Endothelial cell of umbilical vein (primary cell): Measurements from ENCODE around the gene PGRMC1. TPM values are rescaled to one million over a fixed set of nuclear protein-coding genes. Genes with fewer than 3 reads are reported as not detected.

Source experiments
- BruUV-seq: library from RNA; stranded (reverse); fragments of 400-500 nt; replicated peaks from 2 replicates; lab custom pipeline; 2021; lab: Mats Ljungman, UMichigan
- CTCF ChIA-PET: fragments of 300-600, 350-600 bp; sonication (Branson Sonifier 250); formaldehyde crosslinking; loops from one replicate; lab custom pipeline; 2021; ENCODE audit warnings: antibody characterized with exemption, inconsistent platforms; lab: Charles Lee
- POLR2A ChIA-PET: fragments of 300-600, 350-600 bp; sonication (Branson Sonifier 250); formaldehyde crosslinking; loops from one replicate; lab custom pipeline; 2021; ENCODE audit warnings: antibody characterized with exemption, inconsistent platforms; lab: Charles Lee
- DNase-seq: peaks from one replicate; pipeline ENCODE4 v3.0.0-alpha.2; 2011; ENCODE audit warnings: low read depth, low spot score
- FAIRE-seq: peaks from 2 replicates; lab custom pipeline; 2011; peaks lifted over from hg19 to GRCh38; lab: Jason Lieb, UNC
- H2AFZ ChIP-seq: 2 replicates; pipeline ENCODE4 v1.6.0; 2012; ENCODE audit warnings: low read depth, low read length, control low read depth, inconsistent platforms
- H3K27ac ChIP-seq: 2 replicates; pipeline ENCODE4 v1.5.1; 2011; ENCODE audit warnings: low read depth, mild to moderate bottlenecking, control low read depth, low read length, moderate library complexity; ENCODE audit not compliant: insufficient read depth
- H3K27me3 ChIP-seq, 2 experiments: 2 replicates each; pipeline versions ENCODE4 v1.6.0 to v1.6.1; 2011; ENCODE audit warnings: low read length in 2 of 2, mixed read lengths in 1 of 2; ENCODE audit not compliant: control insufficient read depth in 2 of 2, insufficient read depth in 2 of 2
- H3K36me3 ChIP-seq, 2 experiments: 2 replicates in 1 of 2; 3 replicates in 1 of 2; pipeline ENCODE4 v1.5.1; 2011; ENCODE audit warnings: low read length in 2 of 2, mild to moderate bottlenecking in 1 of 2, moderate library complexity in 1 of 2; ENCODE audit not compliant: control insufficient read depth in 2 of 2, insufficient read depth in 2 of 2; ENCODE audit errors: extremely low read depth in 1 of 2
- H3K4me1 ChIP-seq: 3 replicates; pipeline ENCODE4 v1.5.1; 2011; ENCODE audit warnings: mild to moderate bottlenecking, low read length; ENCODE audit not compliant: control insufficient read depth, insufficient read depth; ENCODE audit errors: extremely low read depth
- H3K4me2 ChIP-seq: 2 replicates; pipeline ENCODE4 v1.6.1; 2011; ENCODE audit warnings: low read length, control low read depth, mixed read lengths; ENCODE audit not compliant: insufficient read depth
- H3K4me3 ChIP-seq, 3 experiments: fragments of 200-600 bp in 1 of 3; sonication (generic), shearing (Covaris generic) in 1 of 3; replicated peaks in 1 of 3; 2 replicates each; pipeline ENCODE4 v1.5.1; 2011 to 2016; ENCODE audit warnings: control low read depth in 3 of 3, low read length in 3 of 3, mild to moderate bottlenecking in 2 of 3, inconsistent platforms in 1 of 3, low read depth in 1 of 3, moderate library complexity in 1 of 3; ENCODE audit not compliant: insufficient read depth in 1 of 3
- H3K79me2 ChIP-seq: 2 replicates; pipeline ENCODE4 v1.6.0; 2012; ENCODE audit warnings: low read length, inconsistent platforms; ENCODE audit not compliant: control insufficient read depth, insufficient read depth
- H3K9ac ChIP-seq: replicated peaks from 2 replicates; pipeline ENCODE3; 2011; ENCODE audit warnings: low read length, control low read depth; ENCODE audit not compliant: insufficient read depth; ENCODE audit errors: extremely low read depth
- H3K9me1 ChIP-seq: replicated peaks from 3 replicates; pipeline ENCODE4 v1.6.0; 2011; ENCODE audit warnings: mild to moderate bottlenecking, low read length; ENCODE audit not compliant: control insufficient read depth, insufficient read depth; ENCODE audit errors: extremely low read depth
- H3K9me3 ChIP-seq: replicated peaks from 2 replicates; pipeline ENCODE4 v1.5.1; 2012; ENCODE audit warnings: low read length, inconsistent platforms; ENCODE audit not compliant: control insufficient read depth, insufficient read depth
- H4K20me1 ChIP-seq: replicated peaks from 2 replicates; pipeline ENCODE3; 2011; ENCODE audit warnings: mild to moderate bottlenecking, low read length; ENCODE audit not compliant: control insufficient read depth, insufficient read depth; ENCODE audit errors: extremely low read depth
- CTCF ChIP-seq, 2 donors: IDR thresholded peaks; 1 replicate in 1 of 2; 2 replicates in 1 of 2; pipeline ENCODE4 v1.5.1; 2011; ENCODE audit warnings: low read length in 2 of 2, mild to moderate bottlenecking in 2 of 2, moderate library complexity in 2 of 2, control low read depth in 1 of 2, inconsistent platforms in 1 of 2, low read depth in 1 of 2; ENCODE audit not compliant: insufficient read depth in 1 of 2; ENCODE audit errors: extremely low read depth in 1 of 2
- EZH2 ChIP-seq: IDR thresholded peaks from 2 replicates; pipeline ENCODE4 v1.6.1; 2012; ENCODE audit warnings: borderline replicate concordance, low read depth, mild to moderate bottlenecking, moderate library complexity, low read length, inconsistent platforms; ENCODE audit not compliant: severe bottlenecking
- FOS ChIP-seq: IDR thresholded peaks from 2 replicates; pipeline ENCODE4 v1.6.1; 2011; ENCODE audit warnings: mild to moderate bottlenecking, low read length, moderate library complexity, borderline replicate concordance; ENCODE audit not compliant: insufficient read depth
- GATA2 ChIP-seq: IDR thresholded peaks from 2 replicates; pipeline ENCODE4 v1.7.0; 2011; ENCODE audit warnings: low read depth, mild to moderate bottlenecking, moderate library complexity, mixed read lengths, low read length; ENCODE audit not compliant: insufficient read length, insufficient read depth
- JUN ChIP-seq: IDR thresholded peaks from 2 replicates; pipeline ENCODE4 v1.6.1; 2011; ENCODE audit warnings: borderline replicate concordance, low read depth; ENCODE audit not compliant: insufficient read length, insufficient read depth
- MAX ChIP-seq: IDR thresholded peaks from 2 replicates; pipeline ENCODE4 v1.6.1; 2011; ENCODE audit not compliant: insufficient read depth, insufficient read length
- MYC ChIP-seq: IDR thresholded peaks from one replicate; pipeline ENCODE4 v1.6.1; 2011; ENCODE audit warnings: mild to moderate bottlenecking, low read depth, low read length
- POLR2A ChIP-seq: IDR thresholded peaks from 2 replicates; pipeline ENCODE4 v1.6.1; 2012; ENCODE audit warnings: low read depth, mild to moderate bottlenecking, control low read depth, low read length
- POLR2AphosphoS5 ChIP-seq: IDR thresholded peaks from 2 replicates; pipeline ENCODE4 v1.6.1; 2012; ENCODE audit warnings: low read depth, mild to moderate bottlenecking, control low read depth, low read length, moderate library complexity; ENCODE audit not compliant: insufficient read depth
- dilution Hi-C: fragments of 300-500 bp; cut with MboI; formaldehyde crosslinking; loops from one replicate; pipeline ENCODE4 v1.15.0; 2019; ENCODE audit warnings: low sequenced_read_pairs; ENCODE audit not compliant: extremely low pct_ligation_motif_present
- intact Hi-C: fragments of 100-400 bp; cut with micrococcal nuclease; formaldehyde crosslinking; loops from one replicate; pipeline ENCODE4 v1.10.0; 2022
- polyA plus RNA-seq, 4 experiments: library from polyadenylated mRNA; depleted of rRNA in 3 of 4; stranded (reverse) in 3 of 4; unstranded in 1 of 4; fragments of >200 nt; gene quantifications; 2 replicates each; pipeline versions ENCODE4 v1.2.1 to v1.2.3, GENCODE V29; 2011 to 2012; ENCODE audit warnings: missing spikeins in 1 of 4
- total RNA-seq: library from RNA; stranded (reverse); gene quantifications from 2 replicates; pipeline ENCODE4 v1.2.3, GENCODE V29; 2021

PGRMC1 gene
- total and polyA plus RNA-seq, 2 donors (not counting 3 experiments of a cell fraction or from before 2014, with no cell fraction given): 37.4 to 61.8 TPM

- Histone ChIP-seq H3K4me3 (no peak overlapping the region), H4K20me1 (no peaks in the 10 kb centered on the region), H3K27ac (no peak overlapping the region), H3K36me3 (no peaks in the 10 kb centered on the region), H3K27me3 (no peaks in the 10 kb centered on the region), H3K4me2 (no peak overlapping the region), H2AFZ (no peak overlapping the region), H3K9me1 (no peaks in the 10 kb centered on the region), H3K4me1 (no peaks in the 10 kb centered on the region), H3K9ac (no peak overlapping the region), H3K9me3 (no peaks in the 10 kb centered on the region), H3K79me2 (no peaks in the 10 kb centered on the region)
- POLR2A ChIA-PET: no interaction called here
- BruUV-seq: no TSS peak
- DNase-seq (no peak), FAIRE-seq (no peak)
- no peak for TF ChIP-seq CTCF (IDR thresholded peaks at IDR 0.05; ENCODE audit: extremely low read depth in 1 of 2, insufficient read depth in 1 of 2, low read depth in 1 of 2, low read length in 2 of 2)
- no peak for TF ChIP-seq POLR2AphosphoS5
- TF ChIP-seq GATA2: no peak
- TF ChIP-seq EZH2: no peak
- no peak for TF ChIP-seq MAX
- TF ChIP-seq JUN: no peak
- TF ChIP-seq MYC: no peak
- TF ChIP-seq POLR2A: no peak
- no peak for TF ChIP-seq FOS
- dilution Hi-C loops (no loop called here), intact Hi-C loops (no loop called here)
- CTCF ChIA-PET: interaction anchor here (0.6 kb wide), 1 partner anchor 348 kb away, joined by 3 read pairs; no protein-coding TSS in a partner anchor
These were observed 56.4 kb downstream of the PGRMC1 start for GRCh38 chrX:119292445-119292844.

Other genes with a start within 250 kb of the PGRMC1 start
- not detected in 2 replicates for gene CT47C1, start 163.3 kb upstream of the PGRMC1 start, total RNA-seq
- not detected in 2 replicates for gene CT47C1, start 163.3 kb upstream of the PGRMC1 start, polyA plus RNA-seq
- gene KIAA1210, start 108.5 kb upstream of the PGRMC1 start, total RNA-seq: not detected in 2 replicates
- gene KIAA1210, start 108.5 kb upstream of the PGRMC1 start, polyA plus RNA-seq: not detected in 2 replicates
- gene SLC25A43, start 163.1 kb downstream of the PGRMC1 start, total RNA-seq: 6.7 and 11.5 TPM in 2 replicates
- 7.0 and 7.2 TPM in 2 replicates for gene SLC25A43, start 163.1 kb downstream of the PGRMC1 start, polyA plus RNA-seq
- gene SLC25A5, start 232.2 kb downstream of the PGRMC1 start, total RNA-seq: 379 and 387 TPM in 2 replicates
- 562 and 651 TPM in 2 replicates for gene SLC25A5, start 232.2 kb downstream of the PGRMC1 start, polyA plus RNA-seq